ENCODE measurements around the gene DOP1A. TPM values are rescaled to one million over a fixed set of nuclear protein-coding genes. Genes with fewer than 3 reads are reported as not detected.

DOP1A gene
- polyA plus RNA-seq, 1 of the 3 experiments (the other 2 are of a cell fraction): 3.4 TPM

DNA sequence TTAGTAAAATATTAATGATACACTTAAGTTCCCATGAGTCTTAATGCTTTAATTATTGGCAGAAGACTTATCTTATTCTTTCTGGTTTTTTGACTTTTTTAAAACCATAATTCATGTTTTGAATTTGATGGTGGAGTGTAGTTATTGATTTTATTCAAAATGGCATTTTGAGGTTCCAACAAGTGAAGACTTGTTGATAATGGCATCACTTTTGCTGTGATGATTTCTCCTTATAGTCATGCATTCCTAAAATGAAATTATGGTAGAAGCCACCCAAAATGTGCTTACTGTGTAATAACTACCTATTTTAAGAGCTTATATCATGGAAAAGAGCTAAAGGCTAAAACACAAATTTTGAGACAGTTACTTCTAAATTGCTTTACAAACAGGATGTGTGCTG is 2.2 kb downstream of the DOP1A start:
- Histone ChIP-seq H3K9me2 (no peaks in the 10 kb centered on the region), H2AFZ (ENCODE audit: low read depth) (no peak overlapping the region), H3K4me2 (no peak overlapping the region; the same call in 1 of the 2 replicates), H3K4me1 (ENCODE audit: control insufficient read depth in 1 of 2, insufficient read depth in 2 of 2, low read depth in 1 of 2, low read length in 1 of 2) (peaks cover 3 to 21% of the 10 kb centered on the region in 2 experiments), H3K27me3 (ENCODE audit: insufficient read depth) (no peaks in the 10 kb centered on the region), H3K9me3 (no peaks in the 10 kb centered on the region), H3K79me2 (ENCODE audit: insufficient read depth) (peaks cover 36% of the 10 kb centered on the region), H3K9ac (no peak overlapping the region), H3K36me3 (replicated peaks in 1 of 2; ENCODE audit: control insufficient read depth in 1 of 2, insufficient read depth in 2 of 2, low read length in 1 of 2) (no peaks in the 10 kb centered on the region), H3F3A (replicated peaks; ENCODE audit: insufficient read depth) (peaks cover 3% of the 10 kb centered on the region), H4K20me1 (ENCODE audit: insufficient read depth) (no peaks in the 10 kb centered on the region), H3K4me3 (ENCODE audit: low read depth in 2 of 2, low read length in 1 of 2) (no peak overlapping the region), H3K27ac (ENCODE audit: low read depth in 2 of 2, low read length in 1 of 2) (no peak overlapping the region)
- POLR2A ChIA-PET: no interaction called here
- no peak for DNase-seq
- CTCF ChIA-PET: interaction anchor here (0.7 to 11.1 kb wide), 5 partner anchors 12 to 444 kb away, joined by 3 to 328 read pairs (median 44); partner anchors contain the start of gene PRSS35
- TF ChIP-seq NFIC (IDR thresholded peaks at IDR 0.05; ENCODE audit: borderline replicate concordance) (no peak), RFX5 (IDR thresholded peaks at IDR 0.05; ENCODE audit: low read length) (no peak), POLR2AphosphoS5 (IDR thresholded peaks at IDR 0.05; ENCODE audit: low read depth, low read length) (no peak), MXI1 (IDR thresholded peaks at IDR 0.05; ENCODE audit: low read depth, low read length) (no peak), FOXJ3 (CRISPR knock-in tag; IDR thresholded peaks at IDR 0.05) (no peak), SMC3 (IDR thresholded peaks at IDR 0.05; ENCODE audit: low read depth, low read length) (no peak), TCF12 (IDR thresholded peaks at IDR 0.05) (no peak), ELF1 (IDR thresholded peaks at IDR 0.05) (no peak), EP300 (IDR thresholded peaks at IDR 0.05; ENCODE audit: borderline replicate concordance in 1 of 2, low read depth in 1 of 2, low read length in 1 of 2) (no peak), JUND (IDR thresholded peaks at IDR 0.05) (no peak), TEAD4 (IDR thresholded peaks at IDR 0.05; ENCODE audit: borderline replicate concordance, insufficient read depth) (no peak), CHD2 (IDR thresholded peaks at IDR 0.05; ENCODE audit: low read length, partially characterized antibody) (no peak), GABPA (IDR thresholded peaks at IDR 0.05; ENCODE audit: low read depth) (no peak), NRF1 (IDR thresholded peaks at IDR 0.05; ENCODE audit: low read depth, low read length) (no peak)
- TF ChIP-seq, protein P1, sequence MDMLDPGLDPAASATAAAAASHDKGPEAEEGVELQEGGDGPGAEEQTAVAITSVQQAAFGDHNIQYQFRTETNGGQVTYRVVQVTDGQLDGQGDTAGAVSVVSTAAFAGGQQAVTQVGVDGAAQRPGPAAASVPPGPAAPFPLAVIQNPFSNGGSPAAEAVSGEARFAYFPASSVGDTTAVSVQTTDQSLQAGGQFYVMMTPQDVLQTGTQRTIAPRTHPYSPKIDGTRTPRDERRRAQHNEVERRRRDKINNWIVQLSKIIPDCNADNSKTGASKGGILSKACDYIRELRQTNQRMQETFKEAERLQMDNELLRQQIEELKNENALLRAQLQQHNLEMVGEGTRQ (IDR thresholded peaks at IDR 0.05; ENCODE audit: borderline replicate concordance, low read depth, low read length): no peak
- TF ChIP-seq, protein P2, sequence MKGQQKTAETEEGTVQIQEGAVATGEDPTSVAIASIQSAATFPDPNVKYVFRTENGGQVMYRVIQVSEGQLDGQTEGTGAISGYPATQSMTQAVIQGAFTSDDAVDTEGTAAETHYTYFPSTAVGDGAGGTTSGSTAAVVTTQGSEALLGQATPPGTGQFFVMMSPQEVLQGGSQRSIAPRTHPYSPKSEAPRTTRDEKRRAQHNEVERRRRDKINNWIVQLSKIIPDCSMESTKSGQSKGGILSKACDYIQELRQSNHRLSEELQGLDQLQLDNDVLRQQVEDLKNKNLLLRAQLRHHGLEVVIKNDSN (IDR thresholded peaks at IDR 0.05; ENCODE audit: borderline replicate concordance, low read depth): no peak
- TF ChIP-seq, protein P3, sequence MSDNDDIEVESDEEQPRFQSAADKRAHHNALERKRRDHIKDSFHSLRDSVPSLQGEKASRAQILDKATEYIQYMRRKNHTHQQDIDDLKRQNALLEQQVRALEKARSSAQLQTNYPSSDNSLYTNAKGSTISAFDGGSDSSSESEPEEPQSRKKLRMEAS (IDR thresholded peaks at IDR 0.05; ENCODE audit: low read depth): no peak

DNA sequence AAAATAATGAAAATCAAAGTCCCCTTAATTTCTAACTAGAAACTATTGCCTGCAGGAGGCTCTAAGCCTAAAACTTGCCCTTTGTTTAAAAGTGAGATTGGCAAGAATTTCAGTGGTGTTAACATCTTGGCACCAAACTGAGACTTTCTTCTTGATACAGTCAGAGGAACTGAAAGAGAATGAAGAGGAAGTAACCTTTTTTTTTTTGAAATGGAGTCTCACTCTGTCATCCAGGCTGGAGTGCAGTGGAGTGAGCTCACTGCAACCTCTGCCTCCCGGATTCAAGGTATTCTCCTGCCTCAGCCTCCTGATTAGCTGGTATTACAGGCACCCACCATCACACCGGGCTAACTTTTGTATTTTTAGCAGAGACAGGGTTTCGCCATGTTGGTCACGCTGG is 3.6 kb downstream of the DOP1A start:
- peaks cover under 1 to 21% of the 10 kb centered on the region in 2 experiments for H3K4me1 ChIP-seq (ENCODE audit: control insufficient read depth in 1 of 2, insufficient read depth in 2 of 2, low read depth in 1 of 2, low read length in 1 of 2)
- DNase-seq: no peak
- no peaks in the 10 kb centered on the region for H4K20me1 ChIP-seq (ENCODE audit: insufficient read depth)
- peaks cover 27% of the 10 kb centered on the region for H3K79me2 ChIP-seq (ENCODE audit: insufficient read depth)
- 94% methylated on average over 4 of the region's 4 CpGs for WGBS (ENCODE audit: low lambda C conversion rate)
- ChIA-PET POLR2A (no interaction called here), CTCF (interaction anchor here (7.7 to 11.1 kb wide), 2 partner anchors 147 to 442 kb away, joined by 133 to 328 read pairs; partner anchors contain the start of gene PRSS35)
- peaks cover 3% of the 10 kb centered on the region for H3F3A ChIP-seq (replicated peaks; ENCODE audit: insufficient read depth)
- no peak overlapping the region for H3K9ac ChIP-seq
- no peak overlapping the region for H3K4me2 ChIP-seq
- H3K9me2 ChIP-seq: no peaks in the 10 kb centered on the region
- H3K27me3 ChIP-seq (ENCODE audit: insufficient read depth): no peaks in the 10 kb centered on the region
- H2AFZ ChIP-seq (ENCODE audit: low read depth): no peak overlapping the region
- no peaks in the 10 kb centered on the region for H3K9me3 ChIP-seq
- no peak overlapping the region for H3K27ac ChIP-seq (ENCODE audit: low read depth in 2 of 2, low read length in 1 of 2)
- no peaks in the 10 kb centered on the region for H3K36me3 ChIP-seq (replicated peaks in 1 of 2; ENCODE audit: control insufficient read depth in 1 of 2, insufficient read depth in 2 of 2, low read length in 1 of 2)
- no peak overlapping the region for H3K4me3 ChIP-seq (ENCODE audit: low read depth in 2 of 2, low read length in 1 of 2)
- TF ChIP-seq JUND (IDR thresholded peaks at IDR 0.05) (no peak), FOXM1 (IDR thresholded peaks at IDR 0.05; ENCODE audit: low read depth) (no peak), ELF1 (IDR thresholded peaks at IDR 0.05) (no peak), FOSL2 (IDR thresholded peaks at IDR 0.05; ENCODE audit: borderline replicate concordance, low read depth) (no peak), YY1 (IDR thresholded peaks at IDR 0.05; ENCODE audit: low read depth) (no peak), CHD2 (IDR thresholded peaks at IDR 0.05; ENCODE audit: low read length, partially characterized antibody) (no peak), SMC3 (IDR thresholded peaks at IDR 0.05; ENCODE audit: low read depth, low read length) (no peak), TEAD4 (IDR thresholded peaks at IDR 0.05; ENCODE audit: borderline replicate concordance, insufficient read depth) (no peak), RFX5 (IDR thresholded peaks at IDR 0.05; ENCODE audit: low read length) (no peak), MEF2A (IDR thresholded peaks at IDR 0.05; ENCODE audit: borderline replicate concordance, low read depth) (no peak), GABPA (IDR thresholded peaks at IDR 0.05; ENCODE audit: low read depth) (no peak)
- TF ChIP-seq, protein P2 (IDR thresholded peaks at IDR 0.05; ENCODE audit: borderline replicate concordance, low read depth): no peak
- TF ChIP-seq, protein P4, sequence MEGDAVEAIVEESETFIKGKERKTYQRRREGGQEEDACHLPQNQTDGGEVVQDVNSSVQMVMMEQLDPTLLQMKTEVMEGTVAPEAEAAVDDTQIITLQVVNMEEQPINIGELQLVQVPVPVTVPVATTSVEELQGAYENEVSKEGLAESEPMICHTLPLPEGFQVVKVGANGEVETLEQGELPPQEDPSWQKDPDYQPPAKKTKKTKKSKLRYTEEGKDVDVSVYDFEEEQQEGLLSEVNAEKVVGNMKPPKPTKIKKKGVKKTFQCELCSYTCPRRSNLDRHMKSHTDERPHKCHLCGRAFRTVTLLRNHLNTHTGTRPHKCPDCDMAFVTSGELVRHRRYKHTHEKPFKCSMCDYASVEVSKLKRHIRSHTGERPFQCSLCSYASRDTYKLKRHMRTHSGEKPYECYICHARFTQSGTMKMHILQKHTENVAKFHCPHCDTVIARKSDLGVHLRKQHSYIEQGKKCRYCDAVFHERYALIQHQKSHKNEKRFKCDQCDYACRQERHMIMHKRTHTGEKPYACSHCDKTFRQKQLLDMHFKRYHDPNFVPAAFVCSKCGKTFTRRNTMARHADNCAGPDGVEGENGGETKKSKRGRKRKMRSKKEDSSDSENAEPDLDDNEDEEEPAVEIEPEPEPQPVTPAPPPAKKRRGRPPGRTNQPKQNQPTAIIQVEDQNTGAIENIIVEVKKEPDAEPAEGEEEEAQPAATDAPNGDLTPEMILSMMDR (IDR thresholded peaks at IDR 0.05): no peak
- TF ChIP-seq, protein P5, sequence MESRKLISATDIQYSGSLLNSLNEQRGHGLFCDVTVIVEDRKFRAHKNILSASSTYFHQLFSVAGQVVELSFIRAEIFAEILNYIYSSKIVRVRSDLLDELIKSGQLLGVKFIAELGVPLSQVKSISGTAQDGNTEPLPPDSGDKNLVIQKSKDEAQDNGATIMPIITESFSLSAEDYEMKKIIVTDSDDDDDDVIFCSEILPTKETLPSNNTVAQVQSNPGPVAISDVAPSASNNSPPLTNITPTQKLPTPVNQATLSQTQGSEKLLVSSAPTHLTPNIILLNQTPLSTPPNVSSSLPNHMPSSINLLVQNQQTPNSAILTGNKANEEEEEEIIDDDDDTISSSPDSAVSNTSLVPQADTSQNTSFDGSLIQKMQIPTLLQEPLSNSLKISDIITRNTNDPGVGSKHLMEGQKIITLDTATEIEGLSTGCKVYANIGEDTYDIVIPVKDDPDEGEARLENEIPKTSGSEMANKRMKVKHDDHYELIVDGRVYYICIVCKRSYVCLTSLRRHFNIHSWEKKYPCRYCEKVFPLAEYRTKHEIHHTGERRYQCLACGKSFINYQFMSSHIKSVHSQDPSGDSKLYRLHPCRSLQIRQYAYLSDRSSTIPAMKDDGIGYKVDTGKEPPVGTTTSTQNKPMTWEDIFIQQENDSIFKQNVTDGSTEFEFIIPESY (IDR thresholded peaks at IDR 0.05; ENCODE audit: borderline replicate concordance, low read depth): no peak

Data from SK-N-SH (cell line).